ENCODE data around the gene NR5A2. TPM values are rescaled to one million over a fixed set of nuclear protein-coding genes. Genes with fewer than 3 reads are reported as not detected.

Gene NR5A2
- total and polyA plus RNA-seq, 10 of the 15 experiments (the other 5 are each of a cell fraction or from before 2014, with no cell fraction given): 0.02 to 0.60 (median 0.15) TPM; not detected in 1

DNA sequence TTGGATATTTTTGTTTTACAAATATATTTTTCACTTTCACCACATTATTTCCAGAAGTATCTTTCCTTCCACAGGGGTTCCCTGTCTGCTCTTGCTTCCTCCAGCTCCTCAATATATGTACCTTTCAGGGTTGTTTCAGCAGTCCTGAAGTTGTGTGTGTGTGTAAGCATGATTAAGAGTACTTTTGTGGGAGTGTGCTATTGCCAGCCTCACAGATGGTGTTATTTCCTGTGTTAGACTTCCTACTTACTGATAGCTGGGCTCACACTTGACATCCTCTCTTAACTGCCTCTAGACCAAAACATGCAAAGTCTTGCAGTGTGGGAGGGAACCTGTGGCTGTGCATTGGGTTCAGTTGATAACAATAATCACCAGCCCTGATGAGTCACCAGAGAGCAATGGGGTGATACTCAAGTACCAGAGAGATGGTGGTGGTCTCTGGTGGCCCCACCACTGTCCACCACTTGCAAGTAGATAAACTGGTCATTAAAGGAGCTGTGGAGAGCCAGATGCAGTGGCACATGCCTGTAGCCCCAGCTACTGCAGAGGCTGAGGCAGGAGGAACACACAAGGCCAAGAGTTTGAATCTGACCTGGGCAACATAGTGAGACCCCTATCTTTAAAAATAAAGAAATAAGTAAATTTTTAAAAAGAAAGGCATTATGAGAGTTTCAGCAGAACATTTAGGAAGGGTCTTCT lies 126.7 kb downstream of the NR5A2 start (continued):
- TF ChIP-seq BHLHE40 (IDR thresholded peaks at IDR 0.05; ENCODE audit: borderline replicate concordance in 1 of 2, low read depth in 2 of 2, low read length in 1 of 2) (peak; percentile 48 to 69; a peak in 1 of 4 replicates), TARDBP (IDR thresholded peaks at IDR 0.05; ENCODE audit: borderline replicate concordance) (no peak), SMARCA5 (IDR thresholded peaks at IDR 0.05) (peak; percentile 52; the same call in 1 of the 2 replicates), SREBF2 (IDR thresholded peaks at IDR 0.05; ENCODE audit: low read length) (no peak), NFYB (IDR thresholded peaks at IDR 0.05; ENCODE audit: insufficient read depth, low read depth, low read length) (no peak), POLR2A (IDR thresholded peaks at IDR 0.05; ENCODE audit: low read depth, low read length) (no peak), ESRRA (IDR thresholded peaks at IDR 0.05; ENCODE audit: low read length) (no peak), MTA2 (IDR thresholded peaks at IDR 0.05; ENCODE audit: low read depth) (peak; percentile 80), BACH1 (IDR thresholded peaks at IDR 0.05; ENCODE audit: borderline replicate concordance) (peak; percentile 80; the same call in 1 of the 2 replicates), HDAC2 (IDR thresholded peaks at IDR 0.05) (no peak), STAT3 (IDR thresholded peaks at IDR 0.05; ENCODE audit: low read depth, low read length) (no peak), STAT1 (conservative IDR thresholded peaks at IDR 0.05) (no peak), MTA3 (IDR thresholded peaks at IDR 0.05; ENCODE audit: borderline replicate concordance, low read length) (no peak), CUX1 (IDR thresholded peaks at IDR 0.05; ENCODE audit: insufficient replicate concordance, low read depth, low read length) (no peak), NBN (IDR thresholded peaks at IDR 0.05) (peak; percentile 36), RB1 (IDR thresholded peaks at IDR 0.05; ENCODE audit: borderline replicate concordance) (peak; percentile 56; the same call in 1 of the 2 replicates), TCF3 (IDR thresholded peaks at IDR 0.05; ENCODE audit: borderline replicate concordance, insufficient read depth, low read depth, low read length) (no peak), TBL1XR1 (IDR thresholded peaks at IDR 0.05; ENCODE audit: low read depth, low read length) (no peak), CHD2 (IDR thresholded peaks at IDR 0.05; ENCODE audit: borderline replicate concordance, low read depth, low read length) (peak; percentile 71; the same call in 1 of the 2 replicates), FOXM1 (IDR thresholded peaks at IDR 0.05; ENCODE audit: low read depth, low read length) (0 out of 2 replicates have a peak, but pooled peaks have one; percentile 14)
- TF ChIP-seq, protein P1, sequence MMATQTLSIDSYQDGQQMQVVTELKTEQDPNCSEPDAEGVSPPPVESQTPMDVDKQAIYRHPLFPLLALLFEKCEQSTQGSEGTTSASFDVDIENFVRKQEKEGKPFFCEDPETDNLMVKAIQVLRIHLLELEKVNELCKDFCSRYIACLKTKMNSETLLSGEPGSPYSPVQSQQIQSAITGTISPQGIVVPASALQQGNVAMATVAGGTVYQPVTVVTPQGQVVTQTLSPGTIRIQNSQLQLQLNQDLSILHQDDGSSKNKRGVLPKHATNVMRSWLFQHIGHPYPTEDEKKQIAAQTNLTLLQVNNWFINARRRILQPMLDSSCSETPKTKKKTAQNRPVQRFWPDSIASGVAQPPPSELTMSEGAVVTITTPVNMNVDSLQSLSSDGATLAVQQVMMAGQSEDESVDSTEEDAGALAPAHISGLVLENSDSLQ (IDR thresholded peaks at IDR 0.05): no peak
- TF ChIP-seq, protein P2, sequence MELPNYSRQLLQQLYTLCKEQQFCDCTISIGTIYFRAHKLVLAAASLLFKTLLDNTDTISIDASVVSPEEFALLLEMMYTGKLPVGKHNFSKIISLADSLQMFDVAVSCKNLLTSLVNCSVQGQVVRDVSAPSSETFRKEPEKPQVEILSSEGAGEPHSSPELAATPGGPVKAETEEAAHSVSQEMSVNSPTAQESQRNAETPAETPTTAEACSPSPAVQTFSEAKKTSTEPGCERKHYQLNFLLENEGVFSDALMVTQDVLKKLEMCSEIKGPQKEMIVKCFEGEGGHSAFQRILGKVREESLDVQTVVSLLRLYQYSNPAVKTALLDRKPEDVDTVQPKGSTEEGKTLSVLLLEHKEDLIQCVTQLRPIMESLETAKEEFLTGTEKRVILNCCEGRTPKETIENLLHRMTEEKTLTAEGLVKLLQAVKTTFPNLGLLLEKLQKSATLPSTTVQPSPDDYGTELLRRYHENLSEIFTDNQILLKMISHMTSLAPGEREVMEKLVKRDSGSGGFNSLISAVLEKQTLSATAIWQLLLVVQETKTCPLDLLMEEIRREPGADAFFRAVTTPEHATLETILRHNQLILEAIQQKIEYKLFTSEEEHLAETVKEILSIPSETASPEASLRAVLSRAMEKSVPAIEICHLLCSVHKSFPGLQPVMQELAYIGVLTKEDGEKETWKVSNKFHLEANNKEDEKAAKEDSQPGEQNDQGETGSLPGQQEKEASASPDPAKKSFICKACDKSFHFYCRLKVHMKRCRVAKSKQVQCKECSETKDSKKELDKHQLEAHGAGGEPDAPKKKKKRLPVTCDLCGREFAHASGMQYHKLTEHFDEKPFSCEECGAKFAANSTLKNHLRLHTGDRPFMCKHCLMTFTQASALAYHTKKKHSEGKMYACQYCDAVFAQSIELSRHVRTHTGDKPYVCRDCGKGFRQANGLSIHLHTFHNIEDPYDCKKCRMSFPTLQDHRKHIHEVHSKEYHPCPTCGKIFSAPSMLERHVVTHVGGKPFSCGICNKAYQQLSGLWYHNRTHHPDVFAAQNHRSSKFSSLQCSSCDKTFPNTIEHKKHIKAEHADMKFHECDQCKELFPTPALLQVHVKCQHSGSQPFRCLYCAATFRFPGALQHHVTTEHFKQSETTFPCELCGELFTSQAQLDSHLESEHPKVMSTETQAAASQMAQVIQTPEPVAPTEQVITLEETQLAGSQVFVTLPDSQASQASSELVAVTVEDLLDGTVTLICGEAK (IDR thresholded peaks at IDR 0.05; ENCODE audit: borderline replicate concordance): no peak

Measured in GM12878 (cell line).